OCI-LY3 (cell line): ENCODE results near the gene AP3S2.
"Not testable (repeated sequence)": the region's sequence is repeated elsewhere in the genome, so short reads cannot be mapped to it uniquely, and the experiment has no call there.

Source experiments
- H2AFZ ChIP-seq: fragments of 200-600, 300-600 bp; shearing (Covaris generic); 2 replicates; pipeline ENCODE4 v1.6.0; 2014; ENCODE audit warnings: antibody characterized with exemption, low read depth, low read length
- H3K27ac ChIP-seq: fragments of 200-600, 300-600 bp; sonication (generic); 2 replicates; pipeline ENCODE4 v1.5.1; 2014; ENCODE audit warnings: mild to moderate bottlenecking, low read length, moderate library complexity, mixed read lengths
- H3K27me3 ChIP-seq: fragments of 200-600, 300-600 bp; sonication (generic); 2 replicates; pipeline ENCODE4 v1.6.1; 2014; ENCODE audit warnings: low read depth, low read length, mixed read lengths
- H3K36me3 ChIP-seq: fragments of 200-600, 300-600 bp; sonication (generic); replicated peaks from 2 replicates; pipeline ENCODE3; 2014; ENCODE audit warnings: low read depth, low read length, mixed read lengths
- H3K4me1 ChIP-seq: fragments of 300-600, 200-600 bp; sonication (generic); 2 replicates; pipeline ENCODE4 v1.6.1; 2014; ENCODE audit warnings: low read length, mixed read lengths
- H3K4me2 ChIP-seq: fragments of 200-600, 300-600 bp; sonication (generic); 2 replicates; pipeline ENCODE4 v1.6.1; 2014; ENCODE audit warnings: low read length, mixed read lengths
- H3K4me3 ChIP-seq: fragments of 300-600, 200-600 bp; sonication (generic); 2 replicates; pipeline ENCODE4 v1.5.1; 2014; ENCODE audit warnings: antibody characterized with exemption, mild to moderate bottlenecking, low read length, moderate library complexity
- H3K79me2 ChIP-seq: fragments of 300-600, 200-600 bp; shearing (Covaris generic); 2 replicates; pipeline ENCODE4 v1.6.1; 2014; ENCODE audit warnings: mild to moderate bottlenecking, low read length, mixed read lengths
- H3K9ac ChIP-seq: fragments of 300-600, 200-600 bp; shearing (Covaris generic); 2 replicates; pipeline ENCODE4 v1.6.0; 2014; ENCODE audit warnings: mild to moderate bottlenecking, low read length, moderate library complexity
- H3K9me3 ChIP-seq: fragments of 200-600, 300-600 bp; shearing (Covaris generic); 2 replicates; pipeline ENCODE4 v1.6.1; 2014; ENCODE audit warnings: low read length, mixed read lengths; ENCODE audit not compliant: insufficient read depth
- H4K20me1 ChIP-seq: fragments of 200-600, 300-600 bp; sonication (generic); 2 replicates; pipeline ENCODE4 v1.6.1; 2016; ENCODE audit warnings: low read length, mixed read lengths; ENCODE audit not compliant: insufficient read depth
- CTCF ChIP-seq: fragments of 200-600, 300-600 bp; sonication (generic); IDR thresholded peaks from 2 replicates; pipeline ENCODE4 v1.5.1; 2014; ENCODE audit warnings: antibody characterized with exemption, low read length, low read depth
- EZH2phosphoT487 ChIP-seq: fragments of 200-600 bp; shearing (Covaris generic); IDR thresholded peaks from 2 replicates; pipeline ENCODE4 v1.6.1; 2018; ENCODE audit warnings: antibody characterized with exemption, mixed run types, low read depth

The AP3S2 gene

GRCh38 chr15:89870688-89871288, 23.0 kb downstream of the AP3S2 start:
- H3K79me2 ChIP-seq = no peaks in the 10 kb centered on the region
- H2AFZ ChIP-seq = no peak overlapping the region
- no peaks in the 10 kb centered on the region for H3K9me3 ChIP-seq
- no peak overlapping the region for H3K4me2 ChIP-seq
- TF ChIP-seq EZH2phosphoT487 = no peak
- H3K4me1 ChIP-seq = peaks cover 8% of the 10 kb centered on the region
- no peak overlapping the region for H3K4me3 ChIP-seq
- peaks cover 23% of the 10 kb centered on the region for H3K36me3 ChIP-seq
- H3K9ac ChIP-seq = no peak overlapping the region
- no peak overlapping the region for H3K27ac ChIP-seq
- H3K27me3 ChIP-seq = no peaks in the 10 kb centered on the region
- no peaks in the 10 kb centered on the region for H4K20me1 ChIP-seq

DNA sequence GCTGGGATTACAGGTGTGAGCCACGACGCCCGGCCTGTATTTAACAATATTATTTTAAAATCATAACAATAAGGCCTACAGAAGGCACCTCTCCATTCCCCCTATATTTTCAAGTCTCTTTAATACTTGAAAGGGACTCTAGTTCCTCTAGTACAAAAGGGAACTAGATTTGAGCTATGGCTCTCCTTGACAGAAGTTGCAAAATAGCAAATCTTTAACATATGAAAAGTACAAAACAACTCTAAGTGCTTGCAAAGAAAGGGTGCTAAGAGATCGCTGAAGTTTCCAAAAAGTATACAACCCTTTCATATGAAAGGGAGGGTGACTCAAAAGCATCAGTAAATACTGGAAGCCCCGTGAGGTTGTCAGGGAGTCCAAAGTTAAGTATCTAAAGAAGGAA, 23.8 kb downstream of the AP3S2 start:
- H3K4me2 ChIP-seq = no peak overlapping the region
- no peak overlapping the region for H3K9ac ChIP-seq
- no peaks in the 10 kb centered on the region for H3K79me2 ChIP-seq
- no peaks in the 10 kb centered on the region for H3K9me3 ChIP-seq
- H3K36me3 ChIP-seq = peaks cover 27% of the 10 kb centered on the region
- H3K4me3 ChIP-seq = no peak overlapping the region
- H3K27me3 ChIP-seq = no peaks in the 10 kb centered on the region
- H2AFZ ChIP-seq = no peak overlapping the region
- peaks cover 3% of the 10 kb centered on the region for H3K4me1 ChIP-seq
- H4K20me1 ChIP-seq = no peaks in the 10 kb centered on the region
- H3K27ac ChIP-seq = no peak overlapping the region
- TF ChIP-seq EZH2phosphoT487 (no peak), CTCF (no peak)

- H3K27me3 ChIP-seq, H3K9ac ChIP-seq, H3K4me3 ChIP-seq, H3K4me2 ChIP-seq, H3K9me3 ChIP-seq, H4K20me1 ChIP-seq, H2AFZ ChIP-seq, H3K4me1 ChIP-seq, H3K27ac ChIP-seq, H3K79me2 ChIP-seq: not testable (repeated sequence)
- peaks cover 27% of the 10 kb centered on the region for H3K36me3 ChIP-seq
These were observed 24.3 kb downstream of the AP3S2 start for GRCh38 chr15:89869490-89869889.

DNA sequence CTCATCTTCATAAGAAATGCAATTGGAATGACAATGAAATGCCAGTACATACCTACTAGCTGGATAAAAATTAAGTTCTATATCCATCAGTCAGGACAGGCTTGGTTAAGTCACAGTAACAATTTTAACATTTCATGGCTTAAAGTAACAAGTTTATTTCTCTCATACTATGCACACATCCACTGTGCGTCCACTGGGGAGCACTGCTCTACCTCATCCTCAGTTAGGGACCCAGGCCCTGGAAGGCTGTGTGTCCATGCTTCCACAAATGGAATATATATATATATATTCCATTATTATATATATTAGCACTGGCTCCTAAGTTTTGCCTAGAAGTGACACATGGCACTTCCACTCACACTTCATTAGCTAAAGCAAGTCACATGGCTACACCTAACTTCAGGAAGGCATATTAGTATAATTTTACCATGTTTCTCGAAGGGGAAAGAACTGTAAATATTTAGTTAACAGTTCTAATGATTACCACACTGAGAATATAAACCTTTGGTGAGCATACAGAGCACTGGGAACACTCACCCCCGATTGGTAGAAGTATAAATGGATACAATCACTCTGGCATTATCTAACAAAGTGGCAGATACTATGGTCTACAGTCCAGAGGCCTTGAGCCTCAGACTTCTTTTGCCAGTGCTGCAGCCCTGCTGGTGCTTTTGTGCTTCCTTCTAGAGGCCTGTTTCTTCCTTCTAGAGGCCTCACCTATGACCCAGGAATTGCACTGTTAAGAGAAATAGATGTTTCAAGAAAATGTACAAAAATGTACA, 28.6 kb downstream of the AP3S2 start:
- TF ChIP-seq EZH2phosphoT487 (no peak), CTCF (no peak)
- Histone ChIP-seq H3K4me3 (no peak overlapping the region), H3K79me2 (no peaks in the 10 kb centered on the region), H3K27me3 (no peaks in the 10 kb centered on the region), H3K9ac (no peak overlapping the region), H3K27ac (no peak overlapping the region), H3K4me2 (no peak overlapping the region), H3K4me1 (peaks cover 18% of the 10 kb centered on the region), H3K36me3 (peaks cover 30% of the 10 kb centered on the region), H3K9me3 (no peaks in the 10 kb centered on the region), H4K20me1 (no peaks in the 10 kb centered on the region), H2AFZ (no peak overlapping the region)

DNA sequence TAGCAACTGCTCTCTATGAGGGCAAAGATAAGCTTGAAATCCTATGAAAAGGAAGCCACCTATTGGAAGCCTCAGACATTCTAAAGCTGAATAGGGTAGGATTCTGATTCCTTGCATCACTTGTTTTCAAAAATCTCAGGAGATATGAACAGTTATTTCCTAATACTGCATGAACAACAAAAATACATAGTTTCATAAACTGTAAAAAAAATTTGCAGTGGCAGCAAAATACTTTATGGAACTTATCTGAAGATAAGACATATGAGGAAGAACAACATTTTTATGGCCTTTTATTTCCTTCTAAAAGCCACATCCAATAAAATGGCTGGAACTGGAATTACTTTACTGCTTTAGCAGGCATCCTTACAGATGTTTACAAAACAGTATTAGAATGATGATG, 29.9 kb downstream of the AP3S2 start:
- no peak overlapping the region for H3K4me3 ChIP-seq
- peaks cover 27% of the 10 kb centered on the region for H3K36me3 ChIP-seq
- no peaks in the 10 kb centered on the region for H4K20me1 ChIP-seq
- no peaks in the 10 kb centered on the region for H3K27me3 ChIP-seq
- no peak overlapping the region for H3K4me2 ChIP-seq
- TF ChIP-seq CTCF = peak; percentile 24; the same call in 1 of the 2 replicates
- no peak for TF ChIP-seq EZH2phosphoT487
- H3K79me2 ChIP-seq = no peaks in the 10 kb centered on the region
- no peak overlapping the region for H3K27ac ChIP-seq
- H3K9ac ChIP-seq = no peak overlapping the region
- no peak overlapping the region for H2AFZ ChIP-seq
- H3K9me3 ChIP-seq = no peaks in the 10 kb centered on the region
- peaks cover 21% of the 10 kb centered on the region for H3K4me1 ChIP-seq
